Measurements from ENCODE around the gene CX3CL1. TPM values are rescaled to one million over a fixed set of nuclear protein-coding genes. Genes with fewer than 3 reads are reported as not detected.

The CX3CL1 gene
- total and polyA plus RNA-seq, 9 of the 15 experiments (the other 6 are each of a cell fraction or from before 2014, with no cell fraction given): 0.09 TPM; not detected in 8

GRCh38 chr16:57331355-57331754 lies 40.9 kb upstream of the CX3CL1 start:
- ATAC-seq: no peak
- no TSS peak for BruUV-seq (replicated peaks)
- no peaks in the 10 kb centered on the region for H3K9me3 ChIP-seq (replicated peaks; ENCODE audit: control insufficient read depth, insufficient read depth, low read depth, low read length)

GRCh38 chr16:57333402-57333801 lies 38.9 kb upstream of the CX3CL1 start:
- intact Hi-C loops (cut with micrococcal nuclease): no loop called here
- Histone ChIP-seq H2AFZ (ENCODE audit: low read depth, low read length) (no peak overlapping the region), H3K27ac (ENCODE audit: extremely low read depth, low read depth, low read length) (no peak overlapping the region), H3K9me3 (replicated peaks; ENCODE audit: control insufficient read depth, insufficient read depth, low read depth, low read length) (no peaks in the 10 kb centered on the region), H3K9ac (ENCODE audit: insufficient read depth in 1 of 2, low read depth in 2 of 2, low read length in 2 of 2) (no peak overlapping the region), H3K79me2 (ENCODE audit: control insufficient read depth, insufficient read depth, low read length) (no peaks in the 10 kb centered on the region), H3K27me3 (ENCODE audit: control insufficient read depth in 2 of 2, insufficient read depth in 2 of 2, low read length in 2 of 2) (peaks cover 8 to 15% of the 10 kb centered on the region in 2 experiments; a peak in 4 of 5 replicates), H3K4me2 (ENCODE audit: insufficient read depth, low read length) (no peak overlapping the region), H3K36me3 (ENCODE audit: control insufficient read depth, insufficient read depth, low read length) (no peaks in the 10 kb centered on the region), H3K9me1 (ENCODE audit: control insufficient read depth, insufficient read depth, low read length) (no peaks in the 10 kb centered on the region), H3K4me1 (replicated peaks in 1 of 2; ENCODE audit: control insufficient read depth in 2 of 2, insufficient read depth in 2 of 2, low read length in 2 of 2) (no peaks in the 10 kb centered on the region), H4K20me1 (replicated peaks; ENCODE audit: control insufficient read depth, insufficient read depth, low read length) (no peaks in the 10 kb centered on the region), H3K4me3 (no peak overlapping the region)
- 0% methylated on average over 1 of the region's 1 CpG for WGBS (ENCODE audit: insufficient coverage, low coverage, missing lambda C conversion rate)
- BruUV-seq (replicated peaks): no TSS peak
- DNase-seq (ENCODE audit: extremely low read depth in 1 of 4, low spot score in 3 of 4) (no peak), FAIRE-seq (no peak), ATAC-seq (no peak)
- ChIA-PET POLR2A (interaction anchor here (0.6 to 1.1 kb wide), 2 partner anchors 10 to 21 kb away, joined by 3 read pairs; no protein-coding TSS in a partner anchor), CTCF (ENCODE audit: low intra/inter-chr PET ratio) (interaction anchor here (0.6 kb wide), 1 partner anchor 142 kb away, joined by 4 read pairs; no protein-coding TSS in a partner anchor)
- in situ Hi-C loops (cut with MboI): no loop called here
- TF ChIP-seq ZKSCAN3 (CRISPR knock-in tag; IDR thresholded peaks at IDR 0.05) (no peak), ZKSCAN8 (CRISPR knock-in tag; IDR thresholded peaks at IDR 0.05) (no peak), ZNF316 (IDR thresholded peaks at IDR 0.05) (peak; percentile 31; the same call in 1 of the 2 replicates), DNMT1 (IDR thresholded peaks at IDR 0.05) (no peak), PYGO2 (tag; IDR thresholded peaks at IDR 0.05) (no peak), ZNF384 (IDR thresholded peaks at IDR 0.05; ENCODE audit: low read depth, low read length) (no peak)

More at GRCh38 chr16:57331355-57331754, 40.9 kb upstream of the CX3CL1 start:
- in situ Hi-C loops (cut with MboI): no loop called here
- no peak overlapping the region for H2AFZ ChIP-seq (ENCODE audit: low read depth, low read length)
- DNase-seq (ENCODE audit: extremely low read depth in 1 of 4, low spot score in 3 of 4) (no peak), FAIRE-seq (peak; percentile 37)
- CTCF ChIA-PET (ENCODE audit: low intra/inter-chr PET ratio): no interaction called here
- no peaks in the 10 kb centered on the region for H3K9me1 ChIP-seq (ENCODE audit: control insufficient read depth, insufficient read depth, low read length)
- no peaks in the 10 kb centered on the region for H4K20me1 ChIP-seq (replicated peaks; ENCODE audit: control insufficient read depth, insufficient read depth, low read length)
- H3K79me2 ChIP-seq (ENCODE audit: control insufficient read depth, insufficient read depth, low read length): no peaks in the 10 kb centered on the region
- H3K4me2 ChIP-seq (ENCODE audit: insufficient read depth, low read length): no peak overlapping the region
- H3K9ac ChIP-seq (ENCODE audit: insufficient read depth in 1 of 2, low read depth in 2 of 2, low read length in 2 of 2): no peak overlapping the region
- TF ChIP-seq SMARCA5 (IDR thresholded peaks at IDR 0.05) (no peak), ZNF121 (CRISPR knock-in tag; conservative IDR thresholded peaks at IDR 0.05) (peak; percentile 77)
- H3K27ac ChIP-seq (ENCODE audit: extremely low read depth, low read depth, low read length): no peak overlapping the region
- WGBS (ENCODE audit: insufficient coverage, low coverage, missing lambda C conversion rate): 15% methylated on average over 3 of the region's 3 CpGs
- intact Hi-C loops (cut with micrococcal nuclease): no loop called here
- POLR2A ChIA-PET: no interaction called here
- no peaks in the 10 kb centered on the region for H3K4me1 ChIP-seq (replicated peaks in 1 of 2; ENCODE audit: control insufficient read depth in 2 of 2, insufficient read depth in 2 of 2, low read length in 2 of 2)
- H3K4me3 ChIP-seq: no peak overlapping the region
- H3K36me3 ChIP-seq (ENCODE audit: control insufficient read depth, insufficient read depth, low read length): no peaks in the 10 kb centered on the region
- H3K27me3 ChIP-seq (ENCODE audit: control insufficient read depth in 2 of 2, insufficient read depth in 2 of 2, low read length in 2 of 2): peaks cover 8 to 15% of the 10 kb centered on the region in 2 experiments; a peak in 4 of 5 replicates

Measured in K562 (cell line).